ENCODE data around the gene PRKCE. TPM values are rescaled to one million over a fixed set of nuclear protein-coding genes. Genes with fewer than 3 reads are reported as not detected.

PRKCE gene
- total RNA-seq, 1 experiment from 2014 or later = 1.3 TPM

GRCh38 chr2:46002947-46003346, 351.5 kb downstream of the PRKCE start:
- H2BK20ac ChIP-seq (ENCODE audit: low read depth, low read length, poor library complexity, severe bottlenecking) = no peak overlapping the region
- no peaks in the 10 kb centered on the region for H3K9me3 ChIP-seq (ENCODE audit: control insufficient read depth, low read depth, low read length)
- H2AK5ac ChIP-seq (ENCODE audit: insufficient read length, low read length) = no peak overlapping the region
- no peak overlapping the region for H3K9ac ChIP-seq (ENCODE audit: extremely low read depth, insufficient read length, low read length)
- H3K79me1 ChIP-seq (ENCODE audit: insufficient read depth, low read depth, low read length, poor library complexity, severe bottlenecking) = no peaks in the 10 kb centered on the region
- no peaks in the 10 kb centered on the region for H3K79me2 ChIP-seq (ENCODE audit: insufficient read depth, low read length)
- no peak overlapping the region for H2AFZ ChIP-seq (ENCODE audit: low read length)
- no peak overlapping the region for H3K4me3 Mint-ChIP-seq
- H3K56ac ChIP-seq (ENCODE audit: insufficient read length, low read depth, low read length) = no peak overlapping the region
- H4K5ac ChIP-seq (ENCODE audit: insufficient read length, low read depth, low read length) = no peak overlapping the region
- no peak overlapping the region for H4K91ac ChIP-seq (ENCODE audit: insufficient read length, low read depth, low read length)
- no peak overlapping the region for H3K27ac ChIP-seq (ENCODE audit: insufficient read length, low read depth, low read length)
- no peaks in the 10 kb centered on the region; the same call in 1 of the 2 replicates for H3K27me3 Mint-ChIP-seq (ENCODE audit: low read depth)
- H3T11ph ChIP-seq (ENCODE audit: low read length) = no peak overlapping the region
- H2BK120ac ChIP-seq (ENCODE audit: low read depth, low read length, poor library complexity, severe bottlenecking) = no peak overlapping the region
- TF ChIP-seq, protein P1, sequence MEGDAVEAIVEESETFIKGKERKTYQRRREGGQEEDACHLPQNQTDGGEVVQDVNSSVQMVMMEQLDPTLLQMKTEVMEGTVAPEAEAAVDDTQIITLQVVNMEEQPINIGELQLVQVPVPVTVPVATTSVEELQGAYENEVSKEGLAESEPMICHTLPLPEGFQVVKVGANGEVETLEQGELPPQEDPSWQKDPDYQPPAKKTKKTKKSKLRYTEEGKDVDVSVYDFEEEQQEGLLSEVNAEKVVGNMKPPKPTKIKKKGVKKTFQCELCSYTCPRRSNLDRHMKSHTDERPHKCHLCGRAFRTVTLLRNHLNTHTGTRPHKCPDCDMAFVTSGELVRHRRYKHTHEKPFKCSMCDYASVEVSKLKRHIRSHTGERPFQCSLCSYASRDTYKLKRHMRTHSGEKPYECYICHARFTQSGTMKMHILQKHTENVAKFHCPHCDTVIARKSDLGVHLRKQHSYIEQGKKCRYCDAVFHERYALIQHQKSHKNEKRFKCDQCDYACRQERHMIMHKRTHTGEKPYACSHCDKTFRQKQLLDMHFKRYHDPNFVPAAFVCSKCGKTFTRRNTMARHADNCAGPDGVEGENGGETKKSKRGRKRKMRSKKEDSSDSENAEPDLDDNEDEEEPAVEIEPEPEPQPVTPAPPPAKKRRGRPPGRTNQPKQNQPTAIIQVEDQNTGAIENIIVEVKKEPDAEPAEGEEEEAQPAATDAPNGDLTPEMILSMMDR (conservative IDR thresholded peaks at IDR 0.05) = no peak
- no peak overlapping the region for H4K8ac ChIP-seq (replicated peaks; ENCODE audit: insufficient read length, low read depth, low read length)
- no peaks in the 10 kb centered on the region for H4K20me1 ChIP-seq (ENCODE audit: control insufficient read depth, insufficient read depth, insufficient read length)
- H2BK15ac ChIP-seq (ENCODE audit: low read depth, low read length) = no peak overlapping the region
- H3K9me3 Mint-ChIP-seq = no peaks in the 10 kb centered on the region
- no peak overlapping the region for H3K23ac ChIP-seq (ENCODE audit: insufficient read length, low read depth, low read length)
- no peak overlapping the region for H2BK5ac ChIP-seq (ENCODE audit: insufficient read length, low read length)
- H3K4me2 ChIP-seq (ENCODE audit: insufficient read depth, insufficient read length, low read length) = no peak overlapping the region
- H3K4me1 Mint-ChIP-seq = peaks cover 0 to 1% of the 10 kb centered on the region in 2 experiments; a peak in 1 of 4 replicates
- H3K36me3 Mint-ChIP-seq (ENCODE audit: insufficient read depth in 1 of 3, low read depth in 3 of 3) = no peaks in the 10 kb centered on the region
- H3K27me3 ChIP-seq (ENCODE audit: insufficient read depth, low read length) = no peaks in the 10 kb centered on the region
- WGBS (ENCODE audit: extremely low coverage, insufficient read length, low lambda C conversion rate) = no CpG with 5 or more reads among the region's 2 CpGs
- H3K4ac ChIP-seq (ENCODE audit: low read depth, low read length) = no peak overlapping the region
- H3K27ac Mint-ChIP-seq = no peak overlapping the region
- no peaks in the 10 kb centered on the region for H3K23me2 ChIP-seq (ENCODE audit: insufficient read length, low read depth, low read length, poor library complexity, severe bottlenecking)
- no peak for DNase-seq
- H3K14ac ChIP-seq (ENCODE audit: insufficient read depth, low read length) = no peak overlapping the region
- no peak overlapping the region for H3K18ac ChIP-seq (ENCODE audit: insufficient read length, low read depth, low read length)
- no peak overlapping the region for H2BK12ac ChIP-seq (ENCODE audit: insufficient read length, low read depth, low read length)
- H3K4me1 ChIP-seq (ENCODE audit: insufficient read depth, low read length) = 0 out of 2 replicates have a peak, but pooled peaks cover 3% of the 10 kb centered on the region
